Raji (cell line): ENCODE measurements around the gene FCAMR.
A peak's percentile ranks its signal among the peaks of the same experiment; 100 is the strongest.

Experiments
- POLR2A ChIP-seq: IDR thresholded peaks from 2 replicates; pipeline ENCODE4 v1.6.1; 2011; ENCODE audit warnings: low read depth, low read length, control low read depth; ENCODE audit not compliant: insufficient read depth

Gene FCAMR

DNA sequence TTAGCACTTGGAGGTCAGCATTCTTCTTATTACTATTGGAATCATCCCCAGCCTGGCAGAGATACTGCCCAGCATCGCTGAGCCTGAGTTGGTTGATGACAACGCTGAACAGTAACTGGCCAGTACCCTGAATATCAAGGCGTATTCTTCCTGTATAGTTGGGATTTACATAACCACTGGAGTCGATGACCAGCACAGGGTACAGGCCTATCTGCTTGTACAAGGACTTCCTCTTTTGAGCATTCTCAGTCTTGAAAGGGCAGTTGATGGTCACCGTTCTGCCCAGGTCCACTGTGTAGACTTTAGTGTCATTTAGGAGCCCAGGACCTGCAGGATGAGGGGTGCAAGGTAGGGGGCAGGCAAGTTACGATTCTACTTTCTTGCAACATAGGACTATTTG, 32.8 kb downstream of the FCAMR start:
- no peak for TF ChIP-seq POLR2A

DNA sequence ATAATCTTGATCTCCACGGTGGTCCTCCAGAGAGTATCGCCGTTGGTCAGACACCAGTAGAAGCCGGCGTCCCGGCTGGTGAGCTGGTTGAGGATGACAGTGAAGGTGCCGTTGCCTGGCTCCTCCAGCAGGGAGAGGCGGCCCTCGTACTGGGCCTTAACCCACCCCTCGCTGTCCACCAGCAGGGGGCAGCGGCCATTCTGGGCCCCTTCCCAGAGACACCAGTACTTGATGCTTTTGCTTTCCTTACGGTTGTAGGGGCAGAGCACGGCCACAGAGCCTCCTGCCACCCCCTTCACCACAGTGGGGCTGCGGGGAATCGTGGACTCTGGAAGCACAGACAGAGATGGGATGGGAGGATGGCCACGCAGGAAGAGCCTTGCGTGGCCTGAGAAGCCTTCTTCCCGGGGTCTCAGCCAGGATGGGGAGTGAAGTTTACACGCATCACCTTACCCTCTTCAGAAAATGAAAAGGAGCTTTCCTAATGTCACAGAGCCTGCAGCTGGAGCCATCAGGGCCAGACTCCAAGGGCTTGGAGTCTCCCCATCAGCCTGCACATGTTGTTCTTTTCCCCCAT, 34.7 kb downstream of the FCAMR start:
- TF ChIP-seq POLR2A = no peak

DNA sequence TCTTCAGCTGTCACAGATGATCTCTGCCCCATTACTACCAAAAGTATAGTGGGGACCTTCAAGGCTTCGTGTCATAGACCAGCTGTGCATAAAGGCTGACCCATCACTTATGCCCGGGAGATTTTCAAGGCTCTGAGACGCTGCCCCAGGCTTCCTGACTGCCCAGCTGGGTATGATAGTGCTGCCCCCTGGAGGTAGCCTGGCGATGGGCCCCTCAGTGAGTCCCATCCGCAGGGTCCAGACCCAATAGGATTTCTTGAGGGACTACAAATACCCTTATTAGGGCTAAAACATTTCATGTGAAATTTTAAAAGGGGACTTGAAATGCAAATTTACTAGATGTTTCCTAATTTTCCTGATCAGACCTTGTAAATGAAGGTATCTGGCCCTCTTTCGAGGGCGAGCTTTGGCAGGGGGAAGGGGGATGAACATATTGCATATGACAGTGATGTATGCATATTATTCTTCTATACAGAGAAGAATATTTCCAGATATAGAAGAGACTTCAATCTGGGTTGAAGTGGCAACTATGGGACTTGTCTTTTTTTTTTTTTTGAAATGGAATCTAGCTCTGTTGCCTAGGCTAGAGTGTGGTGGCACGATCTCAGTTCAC, 36.8 kb downstream of the FCAMR start:
- TF ChIP-seq POLR2A = no peak

DNA sequence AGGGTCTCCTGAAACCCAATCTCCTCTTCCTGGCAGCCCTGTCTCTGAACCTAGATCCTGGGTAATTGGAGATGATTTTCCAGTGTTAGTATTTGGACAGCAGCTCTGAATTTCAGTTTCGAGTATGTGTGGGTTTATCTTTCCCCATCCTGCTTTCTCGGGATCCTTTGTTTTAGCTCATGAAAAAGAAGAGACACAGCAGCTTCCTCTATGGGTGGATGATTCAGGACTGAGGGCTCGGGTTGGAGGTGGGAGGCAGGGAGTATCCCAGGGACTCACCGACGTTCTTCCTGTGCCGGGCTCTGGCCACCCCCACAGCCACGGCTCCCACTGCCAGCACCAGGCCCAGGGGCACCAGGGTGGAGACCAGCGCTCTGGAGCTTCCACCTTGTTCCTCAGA, 38.1 kb downstream of the FCAMR start:
- TF ChIP-seq POLR2A = no peak

DNA sequence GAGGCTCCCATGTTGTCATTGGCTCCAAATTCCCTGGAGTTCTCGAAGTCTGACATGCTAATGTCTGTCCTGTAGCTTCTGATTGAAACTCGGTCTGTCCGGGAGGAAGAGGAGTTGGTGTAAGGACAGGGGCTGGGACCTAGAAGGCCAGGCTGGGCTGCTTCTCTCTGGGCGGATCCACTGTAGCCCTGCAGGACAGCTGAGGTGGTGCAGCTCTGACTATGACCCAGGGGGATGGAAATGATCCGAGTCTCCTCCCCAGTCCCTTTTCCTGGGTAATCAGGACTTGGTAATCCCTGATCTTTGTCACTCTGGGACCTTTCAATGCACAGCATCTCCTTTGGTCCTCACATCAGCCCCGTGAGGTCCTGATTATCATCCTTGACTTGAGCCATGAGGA, 38.6 kb downstream of the FCAMR start:
- no peak for TF ChIP-seq POLR2A

DNA sequence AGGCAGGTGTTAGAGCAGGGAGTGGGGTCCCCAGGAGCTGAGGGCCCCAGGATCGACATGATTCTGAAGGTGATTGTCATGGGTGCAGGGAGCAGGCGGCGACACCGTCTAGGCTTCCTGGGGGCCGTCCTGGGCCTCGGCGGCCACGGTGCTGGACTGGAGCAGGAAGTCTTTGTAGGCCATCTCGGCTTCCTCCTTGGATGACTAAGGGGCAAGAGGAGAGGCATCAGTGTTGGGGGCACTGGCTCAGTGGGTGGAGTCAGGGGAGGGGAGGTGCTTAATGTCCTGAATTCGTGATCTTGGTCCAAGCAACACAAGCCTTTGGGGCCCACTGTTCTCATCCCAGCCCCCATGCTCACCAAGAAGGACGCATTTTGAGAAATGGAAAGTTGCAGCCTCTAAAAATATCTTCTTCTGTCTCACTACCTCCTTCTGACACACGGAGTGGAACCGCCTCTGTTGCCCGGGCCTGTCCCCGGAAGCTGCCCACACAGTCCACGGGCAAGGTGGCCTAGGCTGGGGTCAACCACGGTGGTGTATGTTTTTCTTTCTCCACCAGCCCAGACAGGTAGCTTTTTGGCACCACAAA, 40.0 kb downstream of the FCAMR start:
- TF ChIP-seq POLR2A = no peak

DNA sequence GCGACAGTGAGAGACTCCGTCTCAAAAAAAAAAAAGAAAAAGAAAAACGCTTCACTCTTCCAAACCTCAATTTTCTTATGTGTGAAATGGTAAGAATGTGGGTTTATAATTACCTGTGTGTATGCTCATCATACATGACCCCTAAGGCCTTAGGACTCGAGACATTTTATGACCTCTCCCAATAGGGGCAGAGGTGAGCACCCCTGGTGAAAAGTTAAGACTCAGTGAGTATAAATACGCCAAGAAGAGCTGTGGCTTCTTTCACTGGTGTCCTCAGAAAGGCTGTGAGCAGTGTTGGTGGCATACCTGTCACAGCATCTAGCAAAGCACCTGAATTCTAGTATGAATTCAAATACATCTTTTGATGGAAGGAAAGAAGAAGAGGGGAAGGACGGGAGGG, 40.7 kb downstream of the FCAMR start:
- no peak for TF ChIP-seq POLR2A

DNA sequence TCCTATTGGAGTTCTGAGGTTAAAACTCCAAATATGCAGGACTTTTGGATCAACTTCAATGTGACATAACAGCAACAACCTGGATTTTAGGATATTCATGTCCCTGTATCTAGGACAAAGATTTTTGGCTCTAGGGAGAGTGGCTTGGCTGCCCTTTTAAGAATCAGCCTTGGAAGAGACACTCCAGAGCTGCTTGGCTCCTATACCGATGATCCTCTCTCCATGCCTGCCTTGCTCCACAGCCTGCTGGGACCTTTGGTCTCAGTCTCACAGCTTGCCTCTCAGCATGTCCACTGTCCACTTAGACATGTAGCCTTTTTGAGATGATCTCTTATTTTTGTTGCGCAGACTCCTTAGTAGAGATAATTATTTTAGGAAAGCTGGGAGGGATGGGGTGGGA, 44.0 kb downstream of the FCAMR start:
- TF ChIP-seq POLR2A = no peak

DNA sequence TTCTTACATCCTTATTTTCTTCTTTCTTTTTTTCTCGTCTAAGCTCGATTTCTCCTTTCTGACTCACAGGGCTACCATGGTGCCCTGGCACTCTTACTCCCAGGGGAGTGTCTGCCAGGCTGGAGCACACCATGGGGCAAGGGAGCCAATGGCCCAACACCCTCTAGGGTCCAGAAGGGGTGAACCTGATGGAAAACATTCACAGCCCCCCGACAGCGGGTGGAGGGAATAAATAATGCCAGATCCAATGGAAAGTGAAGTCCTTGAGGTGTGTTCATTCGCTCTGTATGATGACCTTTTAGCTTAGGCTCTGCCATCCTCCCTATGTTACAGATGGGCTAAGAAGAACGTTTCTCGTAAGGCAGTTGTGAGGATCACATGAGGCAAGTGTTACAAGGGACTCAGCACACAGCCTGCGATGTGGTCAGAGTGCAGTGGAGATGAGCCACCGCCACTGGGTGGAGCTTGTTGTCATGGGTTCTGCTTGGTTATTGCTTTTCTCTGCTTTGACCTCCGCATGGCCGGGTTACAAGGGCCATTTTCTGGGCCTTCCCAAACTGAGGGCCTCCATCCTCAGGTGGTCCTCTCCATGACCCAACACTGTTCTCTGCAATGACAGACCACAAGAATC, 45.0 kb downstream of the FCAMR start:
- no peak for TF ChIP-seq POLR2A

DNA sequence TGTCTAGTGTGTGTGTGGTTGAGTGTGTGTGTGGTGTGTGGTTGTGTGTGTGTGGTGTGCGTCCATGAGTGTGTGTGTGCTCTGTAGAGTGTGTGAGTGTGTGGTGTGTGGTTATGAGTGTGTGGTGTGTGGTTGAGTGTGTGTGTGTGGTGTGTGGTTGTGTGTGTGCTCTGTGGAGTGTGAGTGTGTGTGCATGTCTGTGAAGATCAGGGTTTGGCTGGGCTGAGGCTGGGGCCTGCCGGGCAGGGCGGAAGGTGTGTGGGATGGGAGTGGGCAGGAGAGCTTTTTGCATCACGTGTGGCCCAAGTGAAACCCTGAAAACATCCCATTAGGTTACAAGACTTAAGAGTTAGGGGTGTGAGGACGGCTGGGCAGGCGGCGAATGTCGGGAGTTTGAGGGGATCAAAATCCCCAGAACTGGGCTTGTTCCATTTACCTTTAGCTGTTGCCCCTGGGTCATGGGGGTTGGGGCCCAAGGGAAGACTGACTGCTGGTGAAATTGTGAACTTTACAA, 45.6 kb downstream of the FCAMR start:
- TF ChIP-seq POLR2A = no peak

DNA sequence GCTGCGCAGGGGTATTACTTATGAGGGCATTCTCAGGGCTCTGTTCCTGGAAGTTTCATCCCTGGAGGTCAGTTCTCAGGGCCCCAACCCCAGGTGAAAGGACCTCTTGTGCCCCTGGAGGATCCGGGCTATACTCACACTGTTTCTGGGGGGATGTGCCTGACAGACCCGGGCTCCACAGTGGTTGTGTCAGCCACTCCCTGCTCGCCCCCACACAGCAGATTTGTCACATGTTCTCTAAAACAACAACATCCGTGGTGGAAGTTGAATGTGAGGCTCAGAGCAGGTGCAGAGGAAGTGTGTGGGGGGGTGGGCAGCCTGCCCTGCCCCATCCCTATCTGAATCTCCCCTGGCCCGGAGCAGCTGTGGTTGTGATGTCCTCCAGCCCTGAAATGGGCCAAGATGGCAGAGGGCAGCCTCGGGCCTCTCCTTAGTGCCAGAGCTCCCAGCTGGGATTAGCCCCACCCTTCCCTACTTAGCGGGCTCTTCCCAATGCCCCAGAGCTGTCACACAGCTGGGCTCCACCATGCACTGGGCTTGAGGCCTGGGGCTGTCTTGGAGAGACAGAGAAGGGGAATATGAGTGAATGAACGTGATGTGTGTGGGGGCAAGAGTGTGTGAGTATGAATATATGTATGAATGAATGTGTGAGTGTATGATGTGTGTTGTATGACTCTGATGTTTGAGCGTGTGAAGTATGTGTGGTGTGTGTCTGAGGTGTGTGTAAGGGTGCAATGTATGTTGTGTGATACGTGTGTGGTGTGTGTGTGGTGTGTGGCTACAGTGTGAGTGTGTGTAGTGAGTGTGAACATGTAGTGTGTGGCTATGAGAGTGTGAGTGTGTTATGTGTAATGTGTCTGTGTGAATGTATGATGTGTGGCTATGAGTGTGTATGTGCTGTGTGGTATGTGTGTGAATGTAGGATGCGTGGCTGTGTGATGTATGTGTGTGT, 47.0 kb downstream of the FCAMR start:
- TF ChIP-seq POLR2A = peak; percentile 35; the same call in 1 of the 2 replicates

DNA sequence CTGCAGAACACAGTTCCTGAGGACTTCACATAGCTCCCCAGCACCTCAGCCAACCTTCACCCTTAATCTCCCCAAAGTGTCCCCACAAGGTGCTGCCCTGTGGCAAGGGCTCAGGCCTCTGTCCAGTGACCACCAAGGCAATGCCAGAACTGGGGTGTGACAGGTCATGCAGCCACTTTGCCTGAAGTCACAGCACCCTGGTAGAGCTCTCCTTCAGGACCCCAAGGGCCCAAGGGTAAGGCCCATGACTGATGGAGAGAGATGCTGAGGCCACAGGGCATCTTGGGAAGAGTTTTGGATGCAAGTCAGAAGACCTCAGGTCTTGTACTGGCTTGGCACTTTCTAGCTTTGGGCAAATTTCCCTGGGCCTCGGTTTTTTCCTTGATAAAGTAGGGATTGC, 47.7 kb downstream of the FCAMR start:
- TF ChIP-seq POLR2A = no peak

DNA sequence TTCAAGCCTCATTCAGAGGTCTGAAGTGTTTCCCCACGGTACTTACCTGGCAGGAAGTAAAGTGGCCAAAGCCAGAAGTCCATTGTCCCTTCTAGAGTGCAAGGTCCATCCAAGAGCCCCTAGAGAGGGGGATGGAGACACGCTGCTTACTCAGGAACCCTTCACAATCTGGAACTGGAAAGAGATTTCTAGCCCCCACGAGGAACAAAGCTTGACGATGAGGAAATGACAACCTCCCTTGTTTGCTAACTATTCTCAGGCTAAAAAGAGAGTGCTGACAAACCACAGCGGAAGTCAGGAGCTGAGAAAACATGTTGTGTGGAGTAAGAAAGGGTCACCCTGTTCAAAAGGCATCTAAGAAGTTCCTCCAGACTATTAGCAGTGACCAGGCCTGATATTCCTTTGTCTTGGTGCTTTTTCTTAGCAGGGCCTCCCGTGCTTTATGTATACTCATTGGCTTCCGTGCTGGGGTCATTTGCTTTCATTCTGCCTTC, 48.4 kb downstream of the FCAMR start, which contains the start of gene FCMR:
Gene FCMR, minus strand, starts transcription at position 170 of the 494 bp plus-strand sequence. Its CDS starts 87 bp downstream, at position 83.
- no peak for TF ChIP-seq POLR2A

DNA sequence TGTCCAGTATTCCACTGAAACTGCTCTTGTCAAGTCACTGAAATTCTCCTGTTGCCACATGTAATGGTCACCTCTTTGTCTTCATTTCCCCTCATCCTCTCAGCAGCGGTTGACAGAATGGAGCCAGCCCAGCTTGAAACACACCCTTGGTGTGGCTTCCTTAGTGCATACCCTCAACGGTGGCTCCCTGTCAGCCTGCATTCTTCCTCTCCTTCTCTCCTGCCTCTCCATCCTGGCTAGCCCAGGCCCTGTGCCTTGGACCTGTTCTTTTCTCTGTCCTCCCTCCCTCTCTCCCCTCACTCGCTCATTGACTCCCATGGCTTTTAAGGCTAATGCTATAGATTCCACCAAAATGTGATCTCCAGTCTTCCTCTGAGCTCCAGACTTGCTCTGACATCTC, 52.2 kb downstream of the FCAMR start:
- no peak for TF ChIP-seq POLR2A

DNA sequence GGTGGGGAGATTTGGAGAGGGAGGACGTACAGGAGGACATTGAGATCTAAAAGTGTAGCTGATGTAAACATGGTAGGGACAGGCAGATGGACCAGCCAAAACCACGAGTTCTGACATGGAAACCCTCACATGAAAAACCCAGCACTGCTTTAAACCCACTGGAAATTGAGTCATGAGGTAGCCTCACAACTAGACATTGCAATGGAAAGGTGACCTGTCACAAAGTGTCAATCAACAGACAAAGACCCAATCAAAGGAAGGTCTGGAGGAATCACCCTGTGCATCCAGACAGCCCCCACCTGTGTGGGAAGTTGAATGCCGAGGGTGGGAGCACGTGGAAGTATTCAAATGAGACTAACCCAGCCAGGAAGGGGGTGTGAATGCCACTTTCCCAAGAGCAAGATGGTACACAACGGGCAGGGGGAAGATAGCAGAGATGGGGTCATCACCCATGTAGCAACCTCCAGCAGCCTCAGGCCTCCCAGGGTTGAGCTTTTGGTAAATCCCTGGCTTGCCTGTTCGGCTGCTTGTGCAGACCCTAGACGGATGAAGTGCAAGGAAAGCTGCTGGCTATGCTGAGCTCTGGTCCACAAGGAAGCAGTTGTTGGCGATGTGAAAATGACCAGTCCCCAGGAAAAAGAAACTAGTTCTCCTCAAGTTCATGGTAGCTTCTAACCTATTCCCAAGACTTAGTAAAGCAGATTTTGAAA, 54.1 kb downstream of the FCAMR start:
- no peak for TF ChIP-seq POLR2A
